GM19239 (cell line): ENCODE data around the gene EDIL3.

Experiments used
- DNase-seq: peaks from one replicate; pipeline ENCODE4 v3.0.0; 2011; ENCODE audit warnings: low spot score; ENCODE audit not compliant: insufficient read length
- FAIRE-seq: peaks from 2 replicates; lab custom pipeline; 2011; peaks lifted over from hg19 to GRCh38; lab: Jason Lieb, UNC

EDIL3 gene

GRCh38 chr5:83988293-83988685, 396.4 kb downstream of the EDIL3 start:
- DNase-seq = no peak
- no peak for FAIRE-seq

- no peak for FAIRE-seq
- DNase-seq = no peak
These were observed 397.0 kb downstream of the EDIL3 start for GRCh38 chr5:83987513-83988292.

- DNase-seq (no peak), FAIRE-seq (no peak)
These were observed 400.8 kb downstream of the EDIL3 start for GRCh38 chr5:83983852-83984251.

GRCh38 chr5:83973925-83974815, 410.5 kb downstream of the EDIL3 start:
- no peak for DNase-seq
- FAIRE-seq = no peak

- DNase-seq (no peak), FAIRE-seq (no peak)
These were observed 411.8 kb downstream of the EDIL3 start for GRCh38 chr5:83972909-83973308.

GRCh38 chr5:83972236-83972635, 412.4 kb downstream of the EDIL3 start:
- no peak for FAIRE-seq
- no peak for DNase-seq

GRCh38 chr5:83967417-83967816, 417.3 kb downstream of the EDIL3 start:
- FAIRE-seq (no peak), DNase-seq (no peak)

- DNase-seq (no peak), FAIRE-seq (no peak)
These were observed 419.2 kb downstream of the EDIL3 start for GRCh38 chr5:83965441-83965840.

- DNase-seq = no peak
- FAIRE-seq = no peak
These were observed 420.4 kb downstream of the EDIL3 start for GRCh38 chr5:83964271-83964670.

- DNase-seq = no peak
- FAIRE-seq = no peak
These were observed 427.5 kb downstream of the EDIL3 start for GRCh38 chr5:83957188-83957587.

GRCh38 chr5:83956386-83956785, 428.3 kb downstream of the EDIL3 start:
- FAIRE-seq = no peak

GRCh38 chr5:83955916-83956315, 428.8 kb downstream of the EDIL3 start:
- DNase-seq (no peak), FAIRE-seq (no peak)

More at GRCh38 chr5:83956386-83956785, 428.3 kb downstream of the EDIL3 start:
- no peak for DNase-seq

- no peak for FAIRE-seq
- DNase-seq = no peak
These were observed 436.9 kb downstream of the EDIL3 start for GRCh38 chr5:83947763-83948162.

- DNase-seq (no peak), FAIRE-seq (no peak)
These were observed 438.2 kb downstream of the EDIL3 start for GRCh38 chr5:83946516-83946915.

GRCh38 chr5:83942155-83942554, 442.5 kb downstream of the EDIL3 start:
- FAIRE-seq = no peak
- DNase-seq = no peak

- no peak for FAIRE-seq
These were observed 446.8 kb downstream of the EDIL3 start for GRCh38 chr5:83937837-83938236.

GRCh38 chr5:83931969-83932368, 452.7 kb downstream of the EDIL3 start:
- FAIRE-seq = no peak

More at GRCh38 chr5:83937837-83938236, 446.8 kb downstream of the EDIL3 start:
- no peak for DNase-seq

GRCh38 chr5:83927140-83927733, 457.4 kb downstream of the EDIL3 start:
- FAIRE-seq = no peak

More at GRCh38 chr5:83931969-83932368, 452.7 kb downstream of the EDIL3 start:
- DNase-seq = no peak

GRCh38 chr5:83925955-83926337, 458.7 kb downstream of the EDIL3 start:
- FAIRE-seq (no peak), DNase-seq (no peak)

More at GRCh38 chr5:83927140-83927733, 457.4 kb downstream of the EDIL3 start:
- no peak for DNase-seq

- no peak for FAIRE-seq
- no peak for DNase-seq
These were observed 459.2 kb downstream of the EDIL3 start for GRCh38 chr5:83925321-83925954.
